HCT116 (cell line): ENCODE results near the gene SKI.

Experiments
- CEBPB ChIP-seq: IDR thresholded peaks from 2 replicates; pipeline ENCODE4 v1.6.1; 2012; ENCODE audit warnings: low read depth
- EZH2 ChIP-seq: fragments of 200-600 bp; sonication (generic); IDR thresholded peaks from 2 replicates; pipeline ENCODE4 v1.6.1; 2017; ENCODE audit warnings: antibody characterized with exemption, mixed run types
- EZH2phosphoT487 ChIP-seq: fragments of 200-600 bp; IDR thresholded peaks from 2 replicates; pipeline ENCODE4 v1.6.1; 2018; ENCODE audit warnings: antibody characterized with exemption, borderline replicate concordance
- POLR2A ChIP-seq: IDR thresholded peaks from 2 replicates; pipeline ENCODE4 v1.7.0; 2011; ENCODE audit warnings: borderline replicate concordance; ENCODE audit not compliant: insufficient read depth, insufficient read length; ENCODE audit errors: extremely low read depth
- POLR2AphosphoS5 ChIP-seq: IDR thresholded peaks from 2 replicates; pipeline ENCODE4 v1.6.1; 2011; ENCODE audit warnings: mild to moderate bottlenecking, low read depth, low read length, moderate library complexity
- RAD21 ChIP-seq: IDR thresholded peaks from 2 replicates; pipeline ENCODE4 v1.6.1; 2012; ENCODE audit warnings: low read depth, mild to moderate bottlenecking
- REST ChIP-seq: IDR thresholded peaks from 2 replicates; pipeline ENCODE4 v1.6.1; 2012; ENCODE audit warnings: low read depth
- SIN3A ChIP-seq: IDR thresholded peaks from 2 replicates; pipeline ENCODE4 v1.6.1; 2012; ENCODE audit warnings: low read depth
- TF ChIP-seq, protein P1 (sequence below), 3 experiments: fragments of 200-600 bp in 1 of 3; sonication (generic) in 1 of 3; IDR thresholded peaks in 2 of 3; conservative IDR thresholded peaks in 1 of 3; 2 replicates each; pipeline ENCODE4 v1.5.1; 2012 to 2017; ENCODE audit warnings: low read depth in 2 of 3, low read length in 2 of 3, antibody characterized with exemption in 1 of 3, borderline replicate concordance in 1 of 3, control low read depth in 1 of 3, mild to moderate bottlenecking in 1 of 3, mixed read lengths in 1 of 3, mixed run types in 1 of 3, moderate library complexity in 1 of 3; ENCODE audit not compliant: insufficient read depth in 1 of 3

DNA sequence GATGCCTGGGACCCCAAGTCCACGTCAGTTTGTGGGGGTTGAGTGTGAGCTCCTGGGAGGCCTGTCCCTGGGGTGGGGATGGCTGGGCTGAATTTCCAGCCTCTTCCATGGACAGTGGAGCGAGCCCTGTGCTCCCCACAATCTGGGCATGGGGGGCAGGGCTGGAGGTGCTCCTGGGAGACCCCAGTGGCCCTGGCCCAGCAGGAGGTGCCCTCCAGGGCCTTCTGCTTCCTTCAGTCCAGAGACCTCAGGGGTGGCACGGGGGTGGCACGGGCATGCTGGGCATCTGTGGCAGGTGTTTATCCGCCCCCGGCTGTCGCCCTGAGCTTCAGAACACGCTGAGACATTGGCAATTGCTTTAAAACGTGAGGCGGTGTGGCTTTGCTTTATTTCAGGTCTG, 122.4 kb downstream of the SKI start:
- TF ChIP-seq, protein P1, sequence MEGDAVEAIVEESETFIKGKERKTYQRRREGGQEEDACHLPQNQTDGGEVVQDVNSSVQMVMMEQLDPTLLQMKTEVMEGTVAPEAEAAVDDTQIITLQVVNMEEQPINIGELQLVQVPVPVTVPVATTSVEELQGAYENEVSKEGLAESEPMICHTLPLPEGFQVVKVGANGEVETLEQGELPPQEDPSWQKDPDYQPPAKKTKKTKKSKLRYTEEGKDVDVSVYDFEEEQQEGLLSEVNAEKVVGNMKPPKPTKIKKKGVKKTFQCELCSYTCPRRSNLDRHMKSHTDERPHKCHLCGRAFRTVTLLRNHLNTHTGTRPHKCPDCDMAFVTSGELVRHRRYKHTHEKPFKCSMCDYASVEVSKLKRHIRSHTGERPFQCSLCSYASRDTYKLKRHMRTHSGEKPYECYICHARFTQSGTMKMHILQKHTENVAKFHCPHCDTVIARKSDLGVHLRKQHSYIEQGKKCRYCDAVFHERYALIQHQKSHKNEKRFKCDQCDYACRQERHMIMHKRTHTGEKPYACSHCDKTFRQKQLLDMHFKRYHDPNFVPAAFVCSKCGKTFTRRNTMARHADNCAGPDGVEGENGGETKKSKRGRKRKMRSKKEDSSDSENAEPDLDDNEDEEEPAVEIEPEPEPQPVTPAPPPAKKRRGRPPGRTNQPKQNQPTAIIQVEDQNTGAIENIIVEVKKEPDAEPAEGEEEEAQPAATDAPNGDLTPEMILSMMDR (IDR thresholded peaks at IDR 0.05 in 2 of 3, conservative IDR thresholded peaks at IDR 0.05 in 1 of 3; ENCODE audit: borderline replicate concordance in 1 of 3, insufficient read depth in 1 of 3, low read depth in 2 of 3, low read length in 2 of 3): no peak
- TF ChIP-seq RAD21: no peak
- TF ChIP-seq POLR2A: no peak
- no peak for TF ChIP-seq EZH2phosphoT487
- no peak for TF ChIP-seq REST
- TF ChIP-seq EZH2: no peak
- no peak for TF ChIP-seq SIN3A
- TF ChIP-seq CEBPB: no peak
- no peak for TF ChIP-seq POLR2AphosphoS5
